ENCODE measurements around the gene ROBO4. TPM values are rescaled to one million over a fixed set of nuclear protein-coding genes. Genes with fewer than 3 reads are reported as not detected.

Gene ROBO4
- total and polyA plus RNA-seq, 7 donors, result 5.4 to 17.5 (median 14.9) TPM

GRCh38 chr11:124872741-124873140, 24.9 kb downstream of the ROBO4 start:
- DNase-seq, result no peak
- H3K4me1 ChIP-seq, result peaks cover 3% of the 10 kb centered on the region
- peaks cover 0 to 61% (median 21%) of the 10 kb centered on the region in 3 donors for H3K27me3 ChIP-seq (ENCODE audit: insufficient read depth in 3 of 3, low read length in 2 of 3)
- no peak overlapping the region for H3K27ac ChIP-seq
- TF ChIP-seq, protein P1, sequence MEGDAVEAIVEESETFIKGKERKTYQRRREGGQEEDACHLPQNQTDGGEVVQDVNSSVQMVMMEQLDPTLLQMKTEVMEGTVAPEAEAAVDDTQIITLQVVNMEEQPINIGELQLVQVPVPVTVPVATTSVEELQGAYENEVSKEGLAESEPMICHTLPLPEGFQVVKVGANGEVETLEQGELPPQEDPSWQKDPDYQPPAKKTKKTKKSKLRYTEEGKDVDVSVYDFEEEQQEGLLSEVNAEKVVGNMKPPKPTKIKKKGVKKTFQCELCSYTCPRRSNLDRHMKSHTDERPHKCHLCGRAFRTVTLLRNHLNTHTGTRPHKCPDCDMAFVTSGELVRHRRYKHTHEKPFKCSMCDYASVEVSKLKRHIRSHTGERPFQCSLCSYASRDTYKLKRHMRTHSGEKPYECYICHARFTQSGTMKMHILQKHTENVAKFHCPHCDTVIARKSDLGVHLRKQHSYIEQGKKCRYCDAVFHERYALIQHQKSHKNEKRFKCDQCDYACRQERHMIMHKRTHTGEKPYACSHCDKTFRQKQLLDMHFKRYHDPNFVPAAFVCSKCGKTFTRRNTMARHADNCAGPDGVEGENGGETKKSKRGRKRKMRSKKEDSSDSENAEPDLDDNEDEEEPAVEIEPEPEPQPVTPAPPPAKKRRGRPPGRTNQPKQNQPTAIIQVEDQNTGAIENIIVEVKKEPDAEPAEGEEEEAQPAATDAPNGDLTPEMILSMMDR (IDR thresholded peaks at IDR 0.05), result no peak
- ATAC-seq, result no peak
- H3K9me3 ChIP-seq, result no peaks in the 10 kb centered on the region
- 30 to 41% (median 33%) methylated on average over 9 of the region's 9 CpGs for whole genome bisulfite sequencing, 3 donors
- H3K36me3 ChIP-seq (ENCODE audit: insufficient read depth in 1 of 2, low read depth in 1 of 2), result no peaks in the 10 kb centered on the region
- intact Hi-C loops (cut with DNase I), result no loop called here
- H3K4me3 ChIP-seq, result no peak overlapping the region

GRCh38 chr11:124872280-124872679, 25.4 kb downstream of the ROBO4 start:
- Histone ChIP-seq H3K9me3 (no peaks in the 10 kb centered on the region), H3K27ac (no peak overlapping the region), H3K36me3 (ENCODE audit: insufficient read depth in 1 of 2, low read depth in 1 of 2) (no peaks in the 10 kb centered on the region), H3K4me1 (peaks cover 3% of the 10 kb centered on the region), H3K4me3 (no peak overlapping the region), H3K27me3 (ENCODE audit: insufficient read depth in 3 of 3, low read length in 2 of 3) (peaks cover 0 to 65% (median 19%) of the 10 kb centered on the region in 3 donors)
- TF ChIP-seq, protein P1 (IDR thresholded peaks at IDR 0.05), result no peak
- DNase-seq (no peak), ATAC-seq (no peak)
- 46 to 63% (median 46%) methylated on average over 8 of the region's 8 CpGs for WGBS, 3 donors
- intact Hi-C loops (cut with DNase I), result no loop called here

DNA sequence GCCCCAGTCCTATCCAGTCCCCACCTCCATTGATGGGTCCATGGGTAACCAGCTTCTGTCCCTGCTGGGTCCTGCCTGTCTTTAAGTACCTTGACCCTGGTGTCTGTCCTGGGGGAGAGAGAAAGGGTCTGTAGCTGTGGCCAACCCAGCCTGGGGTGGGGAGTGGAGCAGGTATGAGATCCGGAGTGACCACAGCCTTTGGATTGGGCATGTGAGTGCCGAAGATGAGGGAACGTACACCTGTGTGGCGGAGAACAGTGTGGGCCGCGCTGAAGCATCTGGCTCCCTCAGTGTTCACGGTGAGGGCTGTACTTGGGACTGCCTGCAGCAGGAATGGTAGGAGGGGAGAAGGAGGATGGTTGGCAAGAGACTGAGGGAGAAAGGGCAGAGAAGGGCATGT, 27.2 kb downstream of the ROBO4 start:
- Histone ChIP-seq H3K4me3 (no peak overlapping the region), H3K9me3 (no peaks in the 10 kb centered on the region), H3K36me3 (ENCODE audit: insufficient read depth in 1 of 2, low read depth in 1 of 2) (no peaks in the 10 kb centered on the region), H3K4me1 (peaks cover 15% of the 10 kb centered on the region), H3K27ac (no peak overlapping the region), H3K27me3 (ENCODE audit: insufficient read depth in 3 of 3, low read length in 2 of 3) (peaks cover 0 to 79% (median 31%) of the 10 kb centered on the region in 3 donors)
- TF ChIP-seq, protein P1 (IDR thresholded peaks at IDR 0.05), result no peak
- DNase-seq (no peak), ATAC-seq (no peak)
- intact Hi-C loops (cut with DNase I), result no loop called here
- 49 to 61% (median 57%) methylated on average over 7 of the region's 7 CpGs for WGBS, 3 donors

DNA sequence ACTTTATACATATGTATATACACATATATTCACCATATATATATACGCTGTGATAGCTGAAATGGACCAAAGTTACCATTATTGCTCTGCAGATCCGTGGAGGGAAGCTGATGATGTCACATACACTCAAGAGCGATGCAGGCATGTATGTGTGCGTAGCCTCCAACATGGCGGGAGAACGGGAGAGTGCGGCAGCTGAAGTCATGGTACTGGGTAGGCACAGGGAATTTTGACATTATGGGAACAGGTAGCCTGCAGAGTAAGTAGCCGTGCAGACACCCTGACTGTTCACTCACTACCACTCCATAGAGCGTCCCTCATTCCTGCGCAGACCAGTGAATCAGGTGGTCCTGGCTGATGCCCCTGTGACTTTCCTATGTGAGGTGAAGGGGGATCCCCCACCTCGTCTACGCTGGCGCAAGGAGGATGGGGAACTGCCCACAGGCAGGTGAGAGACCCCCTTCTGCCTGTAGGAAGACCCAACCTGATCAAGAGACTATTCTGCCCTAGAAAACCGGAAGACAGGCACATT, 27.7 kb downstream of the ROBO4 start:
- H3K9me3 ChIP-seq, result no peaks in the 10 kb centered on the region
- WGBS, 3 donors, result 50 to 58% (median 55%) methylated on average over 14 of the region's 14 CpGs
- ATAC-seq (no peak), DNase-seq (no peak)
- H3K36me3 ChIP-seq (ENCODE audit: insufficient read depth in 1 of 2, low read depth in 1 of 2), result no peaks in the 10 kb centered on the region
- no peak overlapping the region for H3K4me3 ChIP-seq
- H3K27ac ChIP-seq, result no peak overlapping the region
- intact Hi-C loops (cut with DNase I), result no loop called here
- peaks cover 20% of the 10 kb centered on the region for H3K4me1 ChIP-seq
- H3K27me3 ChIP-seq (ENCODE audit: insufficient read depth in 3 of 3, low read length in 2 of 3), result peaks cover 0 to 84% (median 35%) of the 10 kb centered on the region in 3 donors
- TF ChIP-seq, protein P1 (IDR thresholded peaks at IDR 0.05), result no peak

DNA sequence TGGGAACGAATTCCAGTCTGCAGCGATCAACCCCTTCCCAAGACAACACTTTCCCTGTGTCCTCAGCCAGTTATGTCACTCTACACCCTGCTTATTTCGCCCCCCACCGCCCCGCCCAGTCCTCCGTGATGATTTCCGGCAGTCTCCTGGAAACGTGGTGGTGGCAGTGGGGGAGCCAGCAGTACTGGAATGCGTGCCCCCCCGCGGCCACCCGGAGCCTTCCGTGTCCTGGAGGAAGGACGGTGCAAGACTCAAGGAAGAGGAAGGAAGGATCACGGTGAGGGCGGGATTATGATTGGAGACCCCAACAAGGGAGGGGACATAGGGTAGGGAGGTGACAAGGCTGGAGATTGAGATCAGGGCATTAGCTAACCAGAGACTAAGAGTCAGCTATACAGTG, 28.3 kb downstream of the ROBO4 start:
- intact Hi-C loops (cut with DNase I), result no loop called here
- Histone ChIP-seq H3K27ac (no peak overlapping the region), H3K4me1 (peaks cover 21% of the 10 kb centered on the region), H3K27me3 (ENCODE audit: insufficient read depth in 3 of 3, low read length in 2 of 3) (peaks cover 0 to 90% (median 39%) of the 10 kb centered on the region in 3 donors), H3K9me3 (no peaks in the 10 kb centered on the region), H3K36me3 (ENCODE audit: insufficient read depth in 1 of 2, low read depth in 1 of 2) (no peaks in the 10 kb centered on the region), H3K4me3 (no peak overlapping the region)
- 4 to 7% (median 5%) methylated on average over 16 of the region's 16 CpGs for WGBS, 3 donors
- ATAC-seq, result no peak
- no peak for DNase-seq
- TF ChIP-seq, protein P1 (IDR thresholded peaks at IDR 0.05), result no peak

Measured in psoas muscle (tissue), 8 donors.